ENCODE data around the gene GPR35.
"Not testable (repeated sequence)": the region's sequence is repeated elsewhere in the genome, so short reads cannot be mapped to it uniquely, and the experiment has no call there.

Gene GPR35

DNA sequence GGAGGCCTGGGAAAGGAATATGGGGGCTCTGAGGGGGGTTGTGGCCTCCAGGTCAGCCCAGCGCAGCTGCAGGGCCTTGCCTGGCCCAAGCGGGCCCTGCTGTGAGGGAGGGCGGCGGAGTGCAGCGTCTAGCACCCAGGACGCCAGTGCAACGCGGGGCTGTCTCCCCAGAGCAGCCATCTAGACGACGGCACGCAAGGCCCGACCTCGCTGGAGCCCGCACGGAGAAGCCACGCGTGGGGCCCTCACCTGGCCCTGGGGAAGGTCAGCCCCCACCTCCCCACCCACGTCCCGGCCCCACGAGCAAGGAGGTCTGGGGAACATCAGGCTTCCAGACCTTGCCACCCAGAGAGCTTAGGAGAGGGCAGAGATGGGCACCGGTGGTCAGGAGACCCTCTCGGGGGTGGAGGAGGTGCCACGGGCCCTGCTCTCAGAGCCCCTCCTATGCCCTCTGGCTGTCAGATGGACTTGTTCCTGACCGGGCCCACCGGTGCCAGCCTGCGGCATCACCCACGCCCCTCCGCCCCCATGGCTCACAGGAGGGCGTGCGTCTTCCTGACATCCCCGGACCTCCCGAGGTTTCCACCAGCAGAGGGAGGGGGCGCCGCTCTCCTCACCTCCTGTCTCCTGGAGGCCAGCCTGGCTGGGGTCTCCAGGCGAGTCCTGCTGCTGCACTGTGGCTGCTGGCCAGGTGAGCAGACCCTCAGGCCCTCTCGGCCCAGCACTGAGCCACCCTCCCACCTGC is 17.0 kb downstream of the GPR35 start:
- DNase-seq: no peak

DNA sequence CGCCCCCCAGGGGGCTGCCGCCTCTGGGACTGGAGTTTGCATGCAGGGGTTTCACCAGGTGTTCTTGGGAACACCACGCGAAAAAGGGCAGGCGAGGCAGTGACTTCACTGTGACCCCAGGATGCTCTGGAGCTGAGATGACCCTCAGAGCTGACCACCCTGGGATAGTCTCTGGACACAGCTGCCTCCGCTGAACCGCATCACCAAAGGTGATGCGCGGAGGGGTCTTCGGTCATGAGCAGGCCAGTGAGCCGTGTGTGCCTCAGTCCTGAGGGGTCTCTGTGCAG is 17.5 kb downstream of the GPR35 start:
- DNase-seq: no peak

GRCh38 chr2:240643093-240643810 is 18.0 kb downstream of the GPR35 start:
- DNase-seq: no peak

- no peak for DNase-seq
Observed at GRCh38 chr2:240643811-240644150, 18.5 kb downstream of the GPR35 start.

- DNase-seq: no peak
Observed at GRCh38 chr2:240644171-240644651, 18.9 kb downstream of the GPR35 start.

GRCh38 chr2:240644859-240645301 is 19.6 kb downstream of the GPR35 start:
- DNase-seq: no peak

- no peak for DNase-seq
Observed at GRCh38 chr2:240645346-240645745, 20.1 kb downstream of the GPR35 start.

- DNase-seq: no peak
Observed at GRCh38 chr2:240645801-240646175, 20.5 kb downstream of the GPR35 start.

DNA sequence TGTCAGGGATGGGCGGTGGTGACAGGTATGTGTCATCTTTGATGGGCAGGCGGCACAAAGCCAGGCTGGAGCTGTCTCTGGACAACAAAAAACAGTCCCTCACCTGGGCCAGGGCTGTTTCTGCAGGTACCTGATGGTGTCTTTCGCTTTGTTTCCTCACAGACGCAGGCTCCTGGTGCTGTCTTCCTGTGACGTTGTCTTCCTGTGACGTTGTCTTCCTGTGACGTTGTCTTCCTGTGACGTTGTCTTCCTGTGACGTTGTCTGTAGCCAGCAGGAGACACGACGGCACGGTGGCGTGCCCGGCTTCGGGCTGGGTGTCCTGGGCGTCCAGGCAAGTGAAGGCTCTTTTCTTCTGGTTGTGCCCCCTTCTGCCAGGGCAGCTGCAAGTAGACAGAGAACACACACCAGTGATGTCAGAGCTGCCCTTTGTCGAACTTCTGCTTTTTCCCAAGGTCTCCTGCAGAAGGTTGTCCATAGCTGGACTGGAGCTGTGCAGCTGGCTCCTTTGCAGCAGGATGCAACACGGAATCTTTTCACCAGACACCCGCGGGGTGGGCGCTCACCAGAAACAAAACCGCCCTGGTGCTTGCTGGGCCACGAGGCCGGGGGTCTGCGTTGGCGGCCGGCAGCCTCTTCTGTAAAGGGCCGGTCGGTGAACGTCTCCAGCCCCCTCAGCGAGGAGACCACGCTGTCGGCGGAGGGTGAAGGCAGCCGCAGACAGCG is 21.1 kb downstream of the GPR35 start:
- no peak for DNase-seq

DNA sequence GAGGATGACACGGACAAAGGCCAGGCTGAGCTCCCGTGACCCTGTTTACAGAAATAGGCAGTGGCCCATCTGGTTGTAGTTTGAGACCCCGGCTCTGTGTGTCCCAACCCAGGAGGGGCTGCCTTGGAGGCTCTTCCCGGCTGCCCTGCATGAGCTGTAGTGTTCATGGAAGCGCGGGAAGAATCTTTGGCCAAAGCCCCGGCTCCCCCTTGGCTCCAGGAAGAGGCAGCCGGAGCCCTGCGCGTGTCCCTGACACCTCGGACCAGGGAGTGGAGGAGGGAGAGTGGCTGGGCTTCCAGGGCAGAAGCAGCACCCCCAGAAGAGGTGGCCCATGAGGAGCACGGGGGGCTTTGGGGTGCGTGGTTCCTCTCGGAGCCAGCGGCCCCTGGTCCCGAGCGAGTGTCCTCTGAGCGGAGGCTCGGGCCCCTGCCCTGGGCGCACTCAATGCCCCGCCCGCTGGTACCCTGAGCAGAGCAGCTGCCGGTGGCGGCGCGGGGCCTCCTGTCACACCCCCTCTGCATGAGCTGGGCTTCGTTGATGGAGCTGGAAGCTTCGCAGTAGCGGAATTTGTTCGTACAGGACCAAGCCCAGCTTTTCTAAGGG is 21.7 kb downstream of the GPR35 start:
- DNase-seq: no peak

GRCh38 chr2:240647503-240648154 is 22.3 kb downstream of the GPR35 start:
- no peak for DNase-seq

GRCh38 chr2:240648155-240648649 is 22.9 kb downstream of the GPR35 start:
- no peak for DNase-seq

DNA sequence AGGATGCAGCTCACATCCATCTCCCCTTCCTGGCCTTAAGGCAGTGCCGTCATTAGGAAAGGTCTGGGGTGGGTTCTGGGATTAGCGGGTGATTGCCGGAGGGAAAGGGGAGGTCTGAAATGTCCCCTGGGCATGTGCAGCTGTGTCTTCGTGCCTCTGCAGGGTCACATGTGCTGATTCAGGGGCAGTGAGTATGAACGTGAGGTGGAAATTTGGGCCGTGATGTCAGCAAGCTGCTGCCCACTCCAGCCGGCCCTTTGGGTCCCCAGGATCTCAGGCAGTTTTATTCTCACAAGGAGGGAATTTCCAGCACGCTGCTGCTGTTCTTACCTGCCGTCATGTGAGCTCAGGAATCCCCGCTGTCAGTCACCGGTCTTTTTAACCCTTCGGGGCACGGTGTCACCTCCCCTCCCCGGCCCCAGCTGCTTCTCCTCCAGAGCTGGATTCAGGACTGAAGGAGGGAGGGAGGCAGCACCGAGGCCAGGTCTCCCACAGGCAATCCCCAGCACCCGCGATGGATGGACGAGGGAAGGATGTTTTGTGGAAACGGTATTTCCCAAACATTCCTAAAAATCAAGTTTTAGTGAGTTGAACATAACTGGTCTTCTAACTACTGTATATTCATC is 23.5 kb downstream of the GPR35 start:
- DNase-seq: no peak

GRCh38 chr2:240649331-240649730 is 24.1 kb downstream of the GPR35 start:
- no peak for DNase-seq

GRCh38 chr2:240650254-240650965 is 25.1 kb downstream of the GPR35 start:
- DNase-seq: no peak

GRCh38 chr2:240651185-240651584 is 25.9 kb downstream of the GPR35 start:
- DNase-seq: no peak

GRCh38 chr2:240655931-240656886 is 30.9 kb downstream of the GPR35 start:
- DNase-seq: no peak

- not testable (repeated sequence) for DNase-seq
Observed at GRCh38 chr2:240659883-240660282, 34.6 kb downstream of the GPR35 start.

GRCh38 chr2:240662681-240663080 is 37.4 kb downstream of the GPR35 start:
- DNase-seq: no peak

GRCh38 chr2:240663546-240664190 is 38.4 kb downstream of the GPR35 start:
- DNase-seq: no peak

All from NCI-H2081 (cell line).